Gastrocnemius medialis (tissue), 4 donors: Measurements from ENCODE around the gene MRPS10.

Experiments used
- POLR2A ChIP-seq, 2 donors: fragments of 450-650 bp; IDR thresholded peaks; one replicate each; pipeline ENCODE4 v1.6.1; 2017; ENCODE audit warnings: antibody characterized with exemption in 2 of 2, mild to moderate bottlenecking in 2 of 2, moderate library complexity in 2 of 2
- TF ChIP-seq, protein P1 (sequence below), 5 experiments: fragments of 450-650 bp in 3 of 5; fragments of 200-600 bp in 2 of 5; sonication (generic) in 2 of 5; IDR thresholded peaks in 4 of 5; conservative IDR thresholded peaks in 1 of 5; 1 replicate in 4 of 5; 2 replicates in 1 of 5; pipeline ENCODE4 v1.5.1; 2016 to 2019; ENCODE audit warnings: antibody characterized with exemption in 5 of 5, mild to moderate bottlenecking in 3 of 5, moderate library complexity in 3 of 5

DNA sequence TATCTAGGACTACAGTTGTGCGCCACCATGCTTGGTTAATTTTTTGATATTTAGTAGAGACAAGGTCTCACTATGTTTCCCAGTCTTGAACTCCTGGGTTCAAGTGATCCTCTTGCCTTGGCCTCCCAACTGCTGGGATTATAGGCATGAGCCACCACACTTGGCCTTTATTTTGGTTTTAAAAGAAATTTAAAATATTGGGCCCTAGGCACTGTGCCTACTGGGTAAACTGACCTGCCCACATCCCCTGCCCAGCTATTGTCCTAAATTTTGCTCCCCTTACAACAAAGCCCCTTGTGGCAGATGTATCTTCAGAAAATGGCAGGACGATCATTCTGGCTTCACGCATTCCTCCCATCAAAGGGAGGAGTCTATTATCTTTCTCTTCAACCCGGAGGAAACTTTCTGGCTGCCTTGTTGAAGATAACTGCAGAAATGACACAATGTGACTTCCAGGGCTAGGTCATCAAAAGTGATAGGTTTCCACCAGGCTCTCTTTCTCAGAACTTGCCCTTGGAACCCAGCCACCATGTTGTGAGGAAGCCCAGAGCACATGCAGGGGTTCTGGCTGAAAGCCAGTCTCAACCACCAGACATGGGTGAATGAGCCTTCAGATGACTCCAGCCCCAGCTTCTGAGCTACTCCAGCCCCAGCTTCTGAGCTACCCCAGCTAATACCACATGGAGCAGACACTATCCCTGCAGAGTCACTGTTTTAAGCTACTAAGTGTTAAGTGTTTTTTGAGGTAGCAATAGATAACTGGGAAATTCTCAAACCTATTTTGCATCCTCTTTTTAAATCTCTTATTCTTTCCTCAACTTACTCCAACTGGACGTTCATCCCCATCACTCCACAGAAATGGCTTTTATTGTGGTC is 18.3 kb downstream of the MRPS10 start:
- no peak for TF ChIP-seq POLR2A (IDR thresholded peaks at IDR 0.05)
- TF ChIP-seq, protein P1, sequence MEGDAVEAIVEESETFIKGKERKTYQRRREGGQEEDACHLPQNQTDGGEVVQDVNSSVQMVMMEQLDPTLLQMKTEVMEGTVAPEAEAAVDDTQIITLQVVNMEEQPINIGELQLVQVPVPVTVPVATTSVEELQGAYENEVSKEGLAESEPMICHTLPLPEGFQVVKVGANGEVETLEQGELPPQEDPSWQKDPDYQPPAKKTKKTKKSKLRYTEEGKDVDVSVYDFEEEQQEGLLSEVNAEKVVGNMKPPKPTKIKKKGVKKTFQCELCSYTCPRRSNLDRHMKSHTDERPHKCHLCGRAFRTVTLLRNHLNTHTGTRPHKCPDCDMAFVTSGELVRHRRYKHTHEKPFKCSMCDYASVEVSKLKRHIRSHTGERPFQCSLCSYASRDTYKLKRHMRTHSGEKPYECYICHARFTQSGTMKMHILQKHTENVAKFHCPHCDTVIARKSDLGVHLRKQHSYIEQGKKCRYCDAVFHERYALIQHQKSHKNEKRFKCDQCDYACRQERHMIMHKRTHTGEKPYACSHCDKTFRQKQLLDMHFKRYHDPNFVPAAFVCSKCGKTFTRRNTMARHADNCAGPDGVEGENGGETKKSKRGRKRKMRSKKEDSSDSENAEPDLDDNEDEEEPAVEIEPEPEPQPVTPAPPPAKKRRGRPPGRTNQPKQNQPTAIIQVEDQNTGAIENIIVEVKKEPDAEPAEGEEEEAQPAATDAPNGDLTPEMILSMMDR (IDR thresholded peaks at IDR 0.05 in 4 of 5, conservative IDR thresholded peaks at IDR 0.05 in 1 of 5), result no peak
